ENCODE data around the gene WNT10A. TPM values are rescaled to one million over a fixed set of nuclear protein-coding genes. Genes with fewer than 3 reads are reported as not detected.

Gene WNT10A
- total RNA-seq, result 10 to 100 TPM in 2 of 4 donors, 1 to 10 TPM in 2; 8.0 to 19.1 (median 11.9) TPM

- Histone ChIP-seq H3K4me1 (peaks cover 24 to 68% (median 32%) of the 10 kb centered on the region in 3 donors), H3K27ac (peak within 1 kb of the TSS; percentile 68 to 83 (median 78)), H3K27me3 (peaks cover 0 to 100% (median 7%) of the 10 kb centered on the region in 4 donors), H3K9me3 (no peaks in the 10 kb centered on the region), H3K4me3 (peak within 1 kb of the TSS; percentile 34 to 68 (median 43)), H3K36me3 (no peaks in the 10 kb centered on the region)
- DNase-seq, result no peak
- TF ChIP-seq CTCF (IDR thresholded peaks at IDR 0.05), result no peak
- peak in 1 of 4 donors; percentile 68 for TF ChIP-seq POLR2A (IDR thresholded peaks at IDR 0.05)
- 0% methylated on average over 5 of the region's 58 CpGs; no CpG with 5 or more reads in 1 of the 2 donors for WGBS, 2 donors
- intact Hi-C loops (cut with DNase I), result no loop called here
Observed at GRCh38 chr2:218880102-218880858, at the start of gene WNT10A. TSS of gene WNT10A (plus strand) at chr2:218880852. CDS start at chr2:218880996, 144 bp downstream.

GRCh38 chr2:218831378-218831990 is 49.2 kb upstream of the WNT10A start, which contains the start of gene PRKAG3:
TSS of gene PRKAG3 (minus strand) at chr2:218831803.
- WGBS, 2 donors, result 63 to 68% methylated on average over 5 to 9 of the region's 18 CpGs
- peak within 1 kb of the TSS in 2 of 4 donors; percentile 63 to 65 for H3K27ac ChIP-seq
- H3K9me3 ChIP-seq, result no peaks in the 10 kb centered on the region
- DNase-seq, result no peak
- peaks cover 0 to 29% (median 0%) of the 10 kb centered on the region in 3 donors for H3K4me1 ChIP-seq
- peaks cover 0 to 67% (median 0%) of the 10 kb centered on the region in 4 donors for H3K27me3 ChIP-seq
- no peak within 1 kb of the TSS for H3K4me3 ChIP-seq
- no peak for TF ChIP-seq CTCF (IDR thresholded peaks at IDR 0.05)
- no peak for TF ChIP-seq POLR2A (IDR thresholded peaks at IDR 0.05)
- H3K36me3 ChIP-seq, result no peaks in the 10 kb centered on the region
- intact Hi-C loops (cut with DNase I), result no loop called here

GRCh38 chr2:218832081-218832480 is 48.6 kb upstream of the WNT10A start:
- peaks cover 0 to 71% (median 0%) of the 10 kb centered on the region in 4 donors for H3K27me3 ChIP-seq
- H3K4me1 ChIP-seq, result peaks cover 0 to 29% (median 0%) of the 10 kb centered on the region in 3 donors
- peaks cover 0 to under 1% (median 0%) of the 10 kb centered on the region in 3 donors for H3K9me3 ChIP-seq
- peak overlapping the region in 2 of 4 donors; percentile 63 to 65 for H3K27ac ChIP-seq
- no peaks in the 10 kb centered on the region for H3K36me3 ChIP-seq
- H3K4me3 ChIP-seq, result no peak overlapping the region
- DNase-seq, result no peak
- 81 to 82% methylated on average over 3 of the region's 3 CpGs for WGBS, 2 donors
- TF ChIP-seq CTCF (IDR thresholded peaks at IDR 0.05), result no peak
- intact Hi-C loops (cut with DNase I), result no loop called here

- Histone ChIP-seq H3K27ac (peak overlapping the region in 2 of 4 donors; percentile 63 to 65), H3K36me3 (no peaks in the 10 kb centered on the region)
- WGBS, 2 donors, result 61 to 71% methylated on average over 3 of the region's 3 CpGs
Observed at GRCh38 chr2:218832520-218832919, 48.1 kb upstream of the WNT10A start.

More at GRCh38 chr2:218832520-218832919, 48.1 kb upstream of the WNT10A start:
- DNase-seq, result no peak
- peaks cover 0 to 29% (median 0%) of the 10 kb centered on the region in 3 donors for H3K4me1 ChIP-seq
- H3K9me3 ChIP-seq, result peaks cover 0 to 5% (median 0%) of the 10 kb centered on the region in 3 donors
- TF ChIP-seq POLR2A (IDR thresholded peaks at IDR 0.05) (no peak), CTCF (IDR thresholded peaks at IDR 0.05) (no peak)
- no peak overlapping the region for H3K4me3 ChIP-seq
- intact Hi-C loops (cut with DNase I), result no loop called here
- H3K27me3 ChIP-seq, result peaks cover 0 to 71% (median 0%) of the 10 kb centered on the region in 4 donors
